HepG2 (cell line): Measurements from ENCODE around the gene PKDREJ. TPM values are rescaled to one million over a fixed set of nuclear protein-coding genes. Genes with fewer than 3 reads are reported as not detected.

ENCODE experiments used
- ATAC-seq: fragments of 200-7000 bp; cut with Tn5 transposase; 3 replicates; pipeline ENCODE4 v1.9.1; 2020; ENCODE audit warnings: mild to moderate bottlenecking, moderate library complexity
- BruUV-seq: library from RNA; stranded (reverse); fragments of 400-500 nt; replicated peaks from 2 replicates; lab custom pipeline; 2021; lab: Mats Ljungman, UMichigan
- CTCF ChIA-PET: fragments of 300-600 bp; formaldehyde crosslinking; extraction: SDS; loops from one replicate; lab custom pipeline; 2021; ENCODE audit warnings: low total read pairs, inconsistent platforms, low intra/inter-chr PET ratio; lab: Yijun Ruan, JAX
- POLR2A ChIA-PET: fragments of 350-600 bp; sonication (Branson Sonifier 250); formaldehyde crosslinking; loops from one replicate; lab custom pipeline; 2020; ENCODE audit warnings: antibody characterized with exemption, inconsistent platforms; lab: Yijun Ruan, JAX
- DNase-seq: peaks from one replicate; pipeline ENCODE4 v3.0.0-alpha.2; 2015; ENCODE audit warnings: low spot score
- FAIRE-seq: peaks from 3 replicates; lab custom pipeline; 2011; peaks lifted over from hg19 to GRCh38; lab: Jason Lieb, UNC
- H2AFZ ChIP-seq: one replicate; pipeline ENCODE4 v1.6.1; 2011; ENCODE audit warnings: low read length, inconsistent platforms
- H3K27ac ChIP-seq: fragments of 300-600 bp; 3 replicates; pipeline ENCODE4 v1.8.0; 2011; ENCODE audit warnings: mixed run types, mild to moderate bottlenecking, mixed read lengths, low read length, inconsistent platforms; ENCODE audit not compliant: insufficient read depth; ENCODE audit errors: extremely low read length
- H3K27me3 ChIP-seq, 2 experiments: fragments of 200-600 bp in 1 of 2; 2 replicates in 1 of 2; 3 replicates in 1 of 2; pipeline versions ENCODE4 v1.6.0 to v1.8.0; 2011; ENCODE audit warnings: low read length in 2 of 2, mild to moderate bottlenecking in 2 of 2, moderate library complexity in 2 of 2, inconsistent platforms in 1 of 2; ENCODE audit not compliant: insufficient read depth in 2 of 2, control insufficient read depth in 1 of 2
- H3K36me3 ChIP-seq, 2 experiments: fragments of 200-600 bp in 1 of 2; replicated peaks in 1 of 2; 2 replicates in 1 of 2; 3 replicates in 1 of 2; pipeline versions ENCODE4 v1.5.1 to v1.8.0; 2011; ENCODE audit warnings: low read length in 2 of 2, inconsistent platforms in 1 of 2; ENCODE audit not compliant: insufficient read depth in 2 of 2, control insufficient read depth in 1 of 2
- H3K4me1 ChIP-seq: 2 replicates; pipeline ENCODE4 v1.5.1; 2012; ENCODE audit warnings: low read length, inconsistent platforms; ENCODE audit not compliant: insufficient read depth
- H3K4me2 ChIP-seq: 2 replicates; pipeline ENCODE4 v1.6.0; 2011; ENCODE audit warnings: low read depth, low read length, inconsistent platforms
- H3K4me3 ChIP-seq, 3 experiments: fragments of 200-600 bp in 1 of 3; sonication (generic), shearing (Covaris generic) in 1 of 3; replicated peaks in 1 of 3; 2 replicates each; pipeline ENCODE4 v1.5.1; 2011 to 2016; ENCODE audit warnings: low read length in 3 of 3, inconsistent platforms in 2 of 3, low read depth in 2 of 3, mild to moderate bottlenecking in 2 of 3, control low read depth in 1 of 3, mixed read lengths in 1 of 3; ENCODE audit not compliant: insufficient read depth in 1 of 3
- H3K79me2 ChIP-seq: one replicate; pipeline ENCODE4 v1.6.1; 2011; ENCODE audit warnings: low read length, inconsistent platforms; ENCODE audit not compliant: insufficient read depth
- H3K9ac ChIP-seq: 2 replicates; pipeline ENCODE4 v1.6.0; 2011; ENCODE audit warnings: mild to moderate bottlenecking, low read depth, low read length, inconsistent platforms; ENCODE audit not compliant: insufficient read depth
- H3K9me3 ChIP-seq: 2 replicates; pipeline ENCODE4 v1.5.1; 2012; ENCODE audit warnings: mild to moderate bottlenecking, low read length
- H4K20me1 ChIP-seq: 2 replicates; pipeline ENCODE4 v1.6.0; 2011; ENCODE audit warnings: inconsistent platforms, mild to moderate bottlenecking, low read length, moderate library complexity; ENCODE audit not compliant: insufficient read depth
- FOSL2 ChIP-seq: sonication (generic); formaldehyde crosslinking; IDR thresholded peaks from 2 replicates; pipeline ENCODE4 v1.4.0; 2020; ENCODE audit warnings: missing genetic modification reagents
- HNF4A ChIP-seq: sonication (generic); formaldehyde crosslinking; IDR thresholded peaks from 2 replicates; pipeline ENCODE4 v1.4.0; 2020; ENCODE audit warnings: missing genetic modification reagents
- KLF12 ChIP-seq: sonication (generic); formaldehyde crosslinking; IDR thresholded peaks from 2 replicates; pipeline ENCODE4 v1.4.0; 2020; ENCODE audit warnings: missing genetic modification reagents, borderline replicate concordance
- TCF12 ChIP-seq, 2 experiments: fragments of 450-650 bp in 1 of 2; sonication (generic) in 1 of 2; formaldehyde crosslinking in 1 of 2; IDR thresholded peaks; 2 replicates each; pipeline versions ENCODE4 v1.6.1 to v1.8.0; 2017 to 2022; ENCODE audit warnings: antibody characterized with exemption in 1 of 2, mild to moderate bottlenecking in 1 of 2, missing genetic modification reagents in 1 of 2, moderate library complexity in 1 of 2
- TFAP4 ChIP-seq: sonication (generic); IDR thresholded peaks from 2 replicates; pipeline ENCODE4 v1.6.1; 2016; ENCODE audit warnings: low read depth, borderline replicate concordance
- ZBTB39 ChIP-seq: sonication (generic); formaldehyde crosslinking; IDR thresholded peaks from 2 replicates; pipeline ENCODE4 v1.5.0; 2020; ENCODE audit warnings: missing genetic modification reagents
- ZMYM4 ChIP-seq: sonication (generic); formaldehyde crosslinking; IDR thresholded peaks from 2 replicates; pipeline ENCODE4 v1.8.1; 2023; ENCODE audit warnings: mild to moderate bottlenecking, missing genetic modification reagents
- ZNF124 ChIP-seq: sonication (generic); formaldehyde crosslinking; IDR thresholded peaks from 2 replicates; pipeline ENCODE4 v1.4.0; 2020; ENCODE audit warnings: missing genetic modification reagents
- ZNF451 ChIP-seq: sonication (generic); formaldehyde crosslinking; IDR thresholded peaks from 2 replicates; pipeline ENCODE4 v1.5.0; 2020; ENCODE audit warnings: mild to moderate bottlenecking, missing genetic modification reagents
- ZNF510 ChIP-seq: sonication (generic); formaldehyde crosslinking; IDR thresholded peaks from 2 replicates; pipeline ENCODE4 v1.4.0; 2020; ENCODE audit warnings: low read depth, mild to moderate bottlenecking, missing genetic modification reagents
- ZNF543 ChIP-seq: sonication (generic); formaldehyde crosslinking; IDR thresholded peaks from 2 replicates; pipeline ENCODE4 v1.4.0; 2020; ENCODE audit warnings: mild to moderate bottlenecking, missing genetic modification reagents
- WGBS: methylation state at CpG from one replicate; pipeline ENCODE4 v1.1.6; 2017; ENCODE audit warnings: low lambda C conversion rate; 5-methylcytosine and 5-hydroxymethylcytosine counted together
- in situ Hi-C: cut with HindIII; loops from 2 replicates; pipeline ENCODE4 v1.10.0; 2017; ENCODE audit warnings: low pct_unique_long_range_greater_than_20kb; ENCODE audit not compliant: extremely low pct_ligation_motif_present
- intact Hi-C: fragments of 100-400 bp; cut with micrococcal nuclease; formaldehyde crosslinking; loops from one replicate; pipeline ENCODE4 v1.10.0; 2022; ENCODE audit not compliant: unreplicated experiment
- polyA plus RNA-seq, 8 experiments: library from polyadenylated mRNA; depleted of rRNA in 3 of 8; stranded (reverse) in 7 of 8; unstranded in 1 of 8; fragments of >200 nt; fragmentation: Illumina TruSeq in 4 of 8; extraction: Trizol in 4 of 8; gene quantifications; 2 replicates each; pipeline versions ENCODE4 v1.2.1 to v1.2.3, GENCODE V29; 2011 to 2016; ENCODE audit warnings: low read depth in 4 of 8, missing spikeins in 1 of 8, mixed read lengths in 1 of 8; ENCODE audit not compliant: insufficient read depth in 1 of 8
- total RNA-seq, 5 experiments: library from RNA; depleted of rRNA; stranded (reverse); fragments of >200 nt; fragmentation: Illumina TruSeq; extraction: Trizol; gene quantifications; 2 replicates each; pipeline ENCODE4 v1.2.3, GENCODE V29; 2016; ENCODE audit warnings: low read depth in 1 of 5

The PKDREJ gene
- total and polyA plus RNA-seq, 2 of the 13 experiments (the other 11 are each of a cell fraction or from before 2014, with no cell fraction given): not detected

GRCh38 chr22:46247443-46247975, 15.6 kb downstream of the PKDREJ start:
- ChIA-PET POLR2A (interaction anchor here (0.5 to 7.2 kb wide), 2 partner anchors 21 to 95 kb away, joined by 3 to 83 read pairs; partner anchors contain the start of gene TTC38), CTCF (no interaction called here)
- Histone ChIP-seq H3K4me3 (no peak overlapping the region), H3K27me3 (no peaks in the 10 kb centered on the region), H4K20me1 (no peaks in the 10 kb centered on the region), H3K27ac (no peak overlapping the region), H3K79me2 (peaks cover 4% of the 10 kb centered on the region), H3K9ac (no peak overlapping the region), H3K36me3 (peaks cover 3% of the 10 kb centered on the region in 2 experiments; a peak in 2 of 5 replicates), H3K4me2 (no peak overlapping the region), H3K9me3 (no peaks in the 10 kb centered on the region), H2AFZ (no peak overlapping the region), H3K4me1 (peaks cover 30% of the 10 kb centered on the region)
- WGBS: 100% methylated on average over 1 of the region's 2 CpGs
- TF ChIP-seq KLF12 (no peak), ZBTB39 (CRISPR knock-in tag) (no peak), ZNF124 (no peak), FOSL2 (CRISPR knock-in tag) (no peak), ZNF451 (CRISPR knock-in tag) (no peak), HNF4A (CRISPR knock-in tag) (no peak), ZNF510 (CRISPR knock-in tag) (no peak), TCF12 (IDR thresholded peaks at IDR 0.05) (no peak), TCF12 (CRISPR knock-in tag; IDR thresholded peaks at IDR 0.05) (no peak), ZNF543 (CRISPR knock-in tag) (no peak), ZMYM4 (CRISPR knock-in tag) (no peak), TFAP4 (no peak)
- DNase-seq (no peak), FAIRE-seq (no peak), ATAC-seq (no peak)
- BruUV-seq: no TSS peak
- intact Hi-C loops: no loop called here
- in situ Hi-C loops: no loop called here
